Right ventricle myocardium superior (tissue), 1 donor: ENCODE measurements around the gene DESI2. TPM values are rescaled to one million over a fixed set of nuclear protein-coding genes. Genes with fewer than 3 reads are reported as not detected.
A peak's percentile ranks its signal among the peaks of the same experiment; 100 is the strongest.

Source experiments
- ATAC-seq: fragments of 200-7000 bp; cut with Tn5 transposase; one replicate; pipeline ENCODE4 v1.9.1; 2020; ENCODE audit warnings: mild to moderate bottlenecking; ENCODE audit not compliant: poor library complexity
- DNase-seq: peaks from one replicate; pipeline ENCODE4 v3.0.0-alpha.2; 2020
- intact Hi-C: fragments of 100-400 bp; cut with DNase I; formaldehyde crosslinking; loops from one replicate; pipeline ENCODE4 v1.11.2; 2022
- long read RNA-seq: library from polyadenylated mRNA; unstranded; transcript quantifications from one replicate; pipeline ENCODE4 v2.0.0, GENCODE V29; 2021
- total RNA-seq: library from RNA; stranded (reverse); fragmentation: NEBNext Ultra II Directional; extraction: Animal tissue kit (Norgen Biotek cat#: 25700); gene quantifications from one replicate; pipeline ENCODE4 v1.2.1, GENCODE V29; 2021
- donor health status: DM: no; HTN: yes; CAD: no; lungs with severe emphysema.

DESI2 gene
- total RNA-seq, result 19.8 TPM
- long read RNA-seq, full-length matches to known transcripts, result 36 of 67 reads
- long read RNA-seq, partial matches to known transcripts, result 3 of 67 reads
- long read RNA-seq, other reads (novel, unspliced or antisense), result 28 of 67 reads

GRCh38 chr1:244652623-244653438, at the start of gene DESI2:
TSS of gene DESI2 (plus strand) at chr1:244653126. CDS start at chr1:244653314, 188 bp downstream.
- intact Hi-C loops, result loop anchor here (5.0 kb wide), 1 partner anchor 206 kb away; no protein-coding TSS in a partner anchor
- DNase-seq, result peak; percentile 99
- ATAC-seq, result peak; percentile 98

- intact Hi-C loops, result no loop called here
- no peak for ATAC-seq
- DNase-seq, result no peak
Observed at GRCh38 chr1:244603498-244603897, 49.4 kb upstream of the DESI2 start.

GRCh38 chr1:244605835-244606370, 47.0 kb upstream of the DESI2 start:
- intact Hi-C loops, result loop anchor here (2.0 kb wide), 1 partner anchor 189 kb away; no protein-coding TSS in a partner anchor

GRCh38 chr1:244614113-244614836, 38.7 kb upstream of the DESI2 start:
- DNase-seq, result no peak
- intact Hi-C loops, result no loop called here

More at GRCh38 chr1:244605835-244606370, 47.0 kb upstream of the DESI2 start:
- no peak for DNase-seq
- no peak for ATAC-seq

GRCh38 chr1:244614879-244615278, 38.0 kb upstream of the DESI2 start:
- DNase-seq (no peak), ATAC-seq (no peak)
- intact Hi-C loops, result no loop called here

More at GRCh38 chr1:244614113-244614836, 38.7 kb upstream of the DESI2 start:
- no peak for ATAC-seq

GRCh38 chr1:244615301-244615700, 37.6 kb upstream of the DESI2 start:
- intact Hi-C loops, result no loop called here
- ATAC-seq (no peak), DNase-seq (no peak)

GRCh38 chr1:244626709-244627108, 26.2 kb upstream of the DESI2 start:
- no peak for ATAC-seq
- intact Hi-C loops, result no loop called here
- DNase-seq, result no peak

GRCh38 chr1:244628789-244629188, 24.1 kb upstream of the DESI2 start:
- ATAC-seq (no peak), DNase-seq (no peak)
- intact Hi-C loops, result no loop called here

- DNase-seq (no peak), ATAC-seq (no peak)
- intact Hi-C loops, result no loop called here
Observed at GRCh38 chr1:244633140-244633539, 19.8 kb upstream of the DESI2 start.

- ATAC-seq, result no peak
- intact Hi-C loops, result no loop called here
- no peak for DNase-seq
Observed at GRCh38 chr1:244634546-244634945, 18.4 kb upstream of the DESI2 start.

- DNase-seq (no peak), ATAC-seq (no peak)
- intact Hi-C loops, result no loop called here
Observed at GRCh38 chr1:244636488-244637259, 16.3 kb upstream of the DESI2 start.

- DNase-seq, result no peak
- ATAC-seq, result no peak
- intact Hi-C loops, result no loop called here
Observed at GRCh38 chr1:244639561-244639960, 13.4 kb upstream of the DESI2 start.

- no peak for DNase-seq
- no peak for ATAC-seq
- intact Hi-C loops, result no loop called here
Observed at GRCh38 chr1:244640917-244641316, 12.0 kb upstream of the DESI2 start.

GRCh38 chr1:244642526-244642925, 10.4 kb upstream of the DESI2 start:
- intact Hi-C loops, result no loop called here
- ATAC-seq (no peak), DNase-seq (no peak)

- no peak for DNase-seq
- intact Hi-C loops, result no loop called here
- ATAC-seq, result no peak
Observed at GRCh38 chr1:244642988-244643387, 9.9 kb upstream of the DESI2 start.

- DNase-seq (no peak), ATAC-seq (no peak)
- intact Hi-C loops, result no loop called here
Observed at GRCh38 chr1:244645414-244645813, 7.5 kb upstream of the DESI2 start.

GRCh38 chr1:244645890-244646289, 7.0 kb upstream of the DESI2 start:
- DNase-seq (no peak), ATAC-seq (no peak)
- intact Hi-C loops, result no loop called here

GRCh38 chr1:244647819-244648218, 5.1 kb upstream of the DESI2 start:
- ATAC-seq, result no peak

More at GRCh38 chr1:244647819-244648218, 5.1 kb upstream of the DESI2 start:
- DNase-seq, result no peak
- intact Hi-C loops, result no loop called here
